DOHH2 (cell line): ENCODE data around the gene ELP4.

Experiments used
- H3F3A ChIP-seq: fragments of 200-600 bp; sonication (generic), shearing (Covaris generic); 2 replicates; pipeline ENCODE4 v1.6.0; 2016; ENCODE audit warnings: antibody characterized with exemption, mild to moderate bottlenecking; ENCODE audit not compliant: control insufficient read depth, insufficient read depth
- H3K27ac ChIP-seq: fragments of 200-600 bp; sonication (generic); 2 replicates; pipeline ENCODE4 v1.5.1; 2014; ENCODE audit warnings: low read depth, mild to moderate bottlenecking, low read length, moderate library complexity
- H3K27me3 ChIP-seq: fragments of 200-600 bp; sonication (generic); 2 replicates; pipeline ENCODE4 v1.6.1; 2014; ENCODE audit warnings: mild to moderate bottlenecking, low read length, mixed read lengths; ENCODE audit not compliant: control insufficient read depth
- H3K36me3 ChIP-seq: fragments of 200-600 bp; sonication (generic); 2 replicates; pipeline ENCODE4 v1.6.1; 2014; ENCODE audit warnings: mild to moderate bottlenecking, low read length, moderate library complexity, mixed read lengths; ENCODE audit not compliant: control insufficient read depth
- H3K4me1 ChIP-seq: fragments of 200-600 bp; sonication (generic); 2 replicates; pipeline ENCODE4 v1.6.1; 2014; ENCODE audit warnings: mild to moderate bottlenecking, low read length, mixed read lengths; ENCODE audit not compliant: control insufficient read depth
- H3K4me2 ChIP-seq: fragments of 200-600 bp; sonication (generic); 2 replicates; pipeline ENCODE4 v1.6.0; 2014; ENCODE audit warnings: mild to moderate bottlenecking, low read length, moderate library complexity
- H3K4me3 ChIP-seq: fragments of 200-600 bp; sonication (generic); 2 replicates; pipeline ENCODE4 v1.5.1; 2014; ENCODE audit warnings: mild to moderate bottlenecking, low read length, mixed read lengths
- H3K79me2 ChIP-seq: fragments of 200-600 bp; sonication (generic); 2 replicates; pipeline ENCODE4 v1.6.1; 2014; ENCODE audit warnings: mild to moderate bottlenecking, low read length, mixed read lengths; ENCODE audit not compliant: control insufficient read depth
- H3K9me2 ChIP-seq: fragments of 200-600 bp; sonication (generic); replicated peaks from 2 replicates; pipeline ENCODE4 v1.6.1; 2014; ENCODE audit warnings: mild to moderate bottlenecking, low read length, mixed read lengths; ENCODE audit not compliant: control insufficient read depth
- H3K9me3 ChIP-seq: fragments of 200-600 bp; sonication (generic); 2 replicates; pipeline ENCODE4 v1.6.1; 2014; ENCODE audit warnings: antibody characterized with exemption, low read length, mixed read lengths; ENCODE audit not compliant: control insufficient read depth, insufficient read depth
- H4K20me1 ChIP-seq: fragments of 200-600 bp; sonication (generic); 2 replicates; pipeline ENCODE4 v1.6.0; 2014; ENCODE audit warnings: low read depth, mild to moderate bottlenecking, antibody characterized with exemption, low read length, moderate library complexity; ENCODE audit not compliant: control insufficient read depth, insufficient read depth
- CTCF ChIP-seq: fragments of 200-600 bp; sonication (generic); IDR thresholded peaks from one replicate; pipeline ENCODE4 v1.5.1; 2014; ENCODE audit warnings: antibody characterized with exemption, mild to moderate bottlenecking, low read depth, low read length; ENCODE audit not compliant: poor library complexity, severe bottlenecking
- EZH2phosphoT487 ChIP-seq: fragments of 200-600 bp; sonication (generic); IDR thresholded peaks from 2 replicates; pipeline ENCODE4 v1.6.1; 2017; ENCODE audit warnings: borderline replicate concordance, mild to moderate bottlenecking, antibody characterized with exemption, low read length, moderate library complexity, mixed read lengths

Gene ELP4

GRCh38 chr11:31822927-31823643 lies 313.5 kb downstream of the ELP4 start:
- Histone ChIP-seq H3K27me3 (no peaks in the 10 kb centered on the region), H3K4me1 (no peaks in the 10 kb centered on the region), H4K20me1 (no peaks in the 10 kb centered on the region), H3K9me3 (peaks cover 2% of the 10 kb centered on the region; the same call in 1 of the 2 replicates), H3K4me2 (no peak overlapping the region), H3F3A (no peaks in the 10 kb centered on the region), H3K9me2 (no peaks in the 10 kb centered on the region), H3K36me3 (no peaks in the 10 kb centered on the region), H3K4me3 (no peak overlapping the region), H3K27ac (no peak overlapping the region), H3K79me2 (no peaks in the 10 kb centered on the region)
- no peak for TF ChIP-seq EZH2phosphoT487
- no peak for TF ChIP-seq CTCF

GRCh38 chr11:31823644-31824331 lies 314.2 kb downstream of the ELP4 start:
- Histone ChIP-seq H3K4me1 (no peaks in the 10 kb centered on the region), H3K9me2 (no peaks in the 10 kb centered on the region), H3K27me3 (no peaks in the 10 kb centered on the region), H3K4me3 (no peak overlapping the region), H3K79me2 (no peaks in the 10 kb centered on the region), H3F3A (no peaks in the 10 kb centered on the region), H4K20me1 (no peaks in the 10 kb centered on the region), H3K4me2 (no peak overlapping the region), H3K36me3 (no peaks in the 10 kb centered on the region), H3K27ac (no peak overlapping the region), H3K9me3 (no peaks in the 10 kb centered on the region; the same call in 1 of the 2 replicates)
- TF ChIP-seq EZH2phosphoT487 (no peak), CTCF (no peak)

- H3K79me2 ChIP-seq: no peaks in the 10 kb centered on the region
- no peaks in the 10 kb centered on the region for H3K9me2 ChIP-seq
- no peak for TF ChIP-seq EZH2phosphoT487
- TF ChIP-seq CTCF: no peak
- no peak overlapping the region for H3K4me3 ChIP-seq
- no peak overlapping the region for H3K27ac ChIP-seq
- no peaks in the 10 kb centered on the region for H3K27me3 ChIP-seq
- H4K20me1 ChIP-seq: no peaks in the 10 kb centered on the region
- no peak overlapping the region for H3K4me2 ChIP-seq
- no peaks in the 10 kb centered on the region for H3K4me1 ChIP-seq
- no peaks in the 10 kb centered on the region for H3F3A ChIP-seq
- no peaks in the 10 kb centered on the region for H3K9me3 ChIP-seq
- H3K36me3 ChIP-seq: no peaks in the 10 kb centered on the region
These were observed 314.8 kb downstream of the ELP4 start for GRCh38 chr11:31824332-31824878.
